HCT116 (cell line): ENCODE data around the gene FARP1. TPM values are rescaled to one million over a fixed set of nuclear protein-coding genes. Genes with fewer than 3 reads are reported as not detected.

Experiments
- ATAC-seq: fragments of 200-7000 bp; cut with Tn5 transposase; 2 replicates; pipeline ENCODE4 v1.9.1; 2020; ENCODE audit warnings: mild to moderate bottlenecking, moderate library complexity
- BruUV-seq: library from RNA; stranded (reverse); fragments of 400-500 nt; replicated peaks from 2 replicates; lab custom pipeline; 2021; lab: Mats Ljungman, UMichigan
- CTCF ChIA-PET: fragments of 300-600 bp; sonication (Branson Sonifier 250); formaldehyde crosslinking; loops from one replicate; lab custom pipeline; 2021; ENCODE audit warnings: antibody characterized with exemption; lab: Charles Lee
- POLR2A ChIA-PET: fragments of 300-600, 350-600 bp; sonication (Branson Sonifier 250); formaldehyde crosslinking; loops from one replicate; lab custom pipeline; 2021; ENCODE audit warnings: antibody characterized with exemption; lab: Charles Lee
- RAD21 ChIA-PET, 2 experiments: fragments of 300-600 bp; sonication (Branson Sonifier 250); formaldehyde crosslinking; loops; one replicate each; lab custom pipeline; 2023; ENCODE audit warnings: low total read pairs in 2 of 2; ENCODE audit not compliant: uncharacterized antibody in 2 of 2, unreplicated experiment in 2 of 2, low non-redundant PET in 1 of 2; lab: Charles Lee
- DNase-seq: peaks from one replicate; pipeline ENCODE4 v3.0.0-alpha.2; 2010; ENCODE audit warnings: low read depth, low spot score
- H2AFZ ChIP-seq: fragments of 200-600 bp; shearing (Covaris generic), sonication (generic); 2 replicates; pipeline ENCODE4 v1.6.1; 2017; ENCODE audit warnings: low read depth, mixed run types, mixed read lengths, antibody characterized with exemption, low read length; ENCODE audit not compliant: poor library complexity, severe bottlenecking
- H3K27ac ChIP-seq: 2 replicates; pipeline ENCODE4 v1.5.1; 2012; ENCODE audit warnings: low read depth, low read length
- H3K27me3 ChIP-seq: fragments of 200-600 bp; sonication (generic); 2 replicates; pipeline ENCODE4 v1.6.1; 2016; ENCODE audit warnings: mixed run types, low read length, mixed read lengths; ENCODE audit not compliant: insufficient read depth
- H3K36me3 ChIP-seq, 2 experiments: fragments of 200-500 bp in 1 of 2; fragments of 200-600 bp in 1 of 2; sonication (Bioruptor generic) in 1 of 2; sonication (generic) in 1 of 2; 2 replicates each; pipeline versions ENCODE4 v1.5.1 to v1.6.1; 2014 to 2016; ENCODE audit warnings: low read length in 2 of 2, inconsistent platforms in 1 of 2, mixed read lengths in 1 of 2, mixed run types in 1 of 2; ENCODE audit not compliant: insufficient read depth in 2 of 2, control insufficient read depth in 1 of 2
- H3K4me1 ChIP-seq, 2 experiments: fragments of 200-600 bp in 1 of 2; sonication (generic) in 1 of 2; 2 replicates each; pipeline versions ENCODE4 v1.5.1 to v1.6.1; 2012 to 2017; ENCODE audit warnings: low read length in 2 of 2, inconsistent platforms in 1 of 2, mild to moderate bottlenecking in 1 of 2, mixed read lengths in 1 of 2, mixed run types in 1 of 2, moderate library complexity in 1 of 2; ENCODE audit not compliant: insufficient read depth in 2 of 2, control insufficient read depth in 1 of 2
- H3K4me2 ChIP-seq: fragments of 200-600 bp; sonication (generic); 2 replicates; pipeline ENCODE4 v1.6.1; 2017; ENCODE audit warnings: mixed run types, low read length, mixed read lengths
- H3K4me3 ChIP-seq, 2 experiments: fragments of 200-600 bp in 1 of 2; sonication (generic) in 1 of 2; replicated peaks in 1 of 2; 2 replicates each; pipeline ENCODE4 v1.5.1; 2011 to 2016; ENCODE audit warnings: low read length in 2 of 2, control low read depth in 1 of 2, low read depth in 1 of 2, mild to moderate bottlenecking in 1 of 2, mixed read lengths in 1 of 2, mixed run types in 1 of 2
- H3K79me2 ChIP-seq: fragments of 200-600 bp; sonication (generic); 2 replicates; pipeline ENCODE4 v1.6.1; 2017; ENCODE audit warnings: mild to moderate bottlenecking, mixed run types, low read length, moderate library complexity, mixed read lengths; ENCODE audit not compliant: insufficient read depth
- H3K9ac ChIP-seq: fragments of 200-600 bp; sonication (generic); 2 replicates; pipeline ENCODE4 v1.6.1; 2016; ENCODE audit warnings: low read length, mixed read lengths
- H3K9me2 ChIP-seq: fragments of 200-600 bp; sonication (generic), shearing (Covaris generic); 2 replicates; pipeline ENCODE4 v1.6.1; 2017; ENCODE audit warnings: mixed run types, mild to moderate bottlenecking, moderate library complexity; ENCODE audit not compliant: insufficient read depth
- H3K9me3 ChIP-seq, 2 experiments: fragments of 200-500 bp in 1 of 2; fragments of 200-600 bp in 1 of 2; sonication (Bioruptor generic) in 1 of 2; sonication (generic) in 1 of 2; 2 replicates each; pipeline ENCODE4 v1.6.1; 2014 to 2017; ENCODE audit warnings: low read length in 2 of 2, mixed read lengths in 2 of 2, inconsistent platforms in 1 of 2, low read depth in 1 of 2, mild to moderate bottlenecking in 1 of 2, mixed run types in 1 of 2, moderate library complexity in 1 of 2; ENCODE audit not compliant: control insufficient read depth in 1 of 2, insufficient read depth in 1 of 2
- H4K20me1 ChIP-seq: fragments of 200-600 bp; sonication (generic), shearing (Covaris generic); 2 replicates; pipeline ENCODE4 v1.6.1; 2017; ENCODE audit warnings: mixed run types, mild to moderate bottlenecking, moderate library complexity; ENCODE audit not compliant: insufficient read depth
- ATF3 ChIP-seq: IDR thresholded peaks from 2 replicates; pipeline ENCODE4 v1.6.1; 2012
- CEBPB ChIP-seq: IDR thresholded peaks from 2 replicates; pipeline ENCODE4 v1.6.1; 2012; ENCODE audit warnings: low read depth
- CTCF ChIP-seq, 3 experiments: fragments of 200-600 bp in 1 of 3; sonication (generic) in 1 of 3; IDR thresholded peaks in 2 of 3; conservative IDR thresholded peaks in 1 of 3; 2 replicates each; pipeline ENCODE4 v1.5.1; 2012 to 2017; ENCODE audit warnings: low read depth in 2 of 3, low read length in 2 of 3, antibody characterized with exemption in 1 of 3, borderline replicate concordance in 1 of 3, control low read depth in 1 of 3, mild to moderate bottlenecking in 1 of 3, mixed read lengths in 1 of 3, mixed run types in 1 of 3, moderate library complexity in 1 of 3; ENCODE audit not compliant: insufficient read depth in 1 of 3
- EGR1 ChIP-seq: IDR thresholded peaks from 2 replicates; pipeline ENCODE4 v1.6.1; 2012; ENCODE audit warnings: low read depth
- ELF1 ChIP-seq: IDR thresholded peaks from 2 replicates; pipeline ENCODE4 v1.6.1; 2012; ENCODE audit warnings: low read depth, borderline replicate concordance
- EZH2 ChIP-seq: fragments of 200-600 bp; sonication (generic); IDR thresholded peaks from 2 replicates; pipeline ENCODE4 v1.6.1; 2017; ENCODE audit warnings: antibody characterized with exemption, mixed run types
- EZH2phosphoT487 ChIP-seq: fragments of 200-600 bp; IDR thresholded peaks from 2 replicates; pipeline ENCODE4 v1.6.1; 2018; ENCODE audit warnings: antibody characterized with exemption, borderline replicate concordance
- FOSL1 ChIP-seq: IDR thresholded peaks from 2 replicates; pipeline ENCODE4 v1.6.1; 2012; ENCODE audit warnings: low read depth
- JUND ChIP-seq: IDR thresholded peaks from 2 replicates; pipeline ENCODE4 v1.6.1; 2012
- MAX ChIP-seq: IDR thresholded peaks from 2 replicates; pipeline ENCODE4 v1.6.1; 2012
- POLR2A ChIP-seq: IDR thresholded peaks from 2 replicates; pipeline ENCODE4 v1.7.0; 2011; ENCODE audit warnings: borderline replicate concordance; ENCODE audit not compliant: insufficient read depth, insufficient read length; ENCODE audit errors: extremely low read depth
- RAD21 ChIP-seq: IDR thresholded peaks from 2 replicates; pipeline ENCODE4 v1.6.1; 2012; ENCODE audit warnings: low read depth, mild to moderate bottlenecking
- SP1 ChIP-seq: IDR thresholded peaks from 2 replicates; pipeline ENCODE4 v1.6.1; 2012; ENCODE audit warnings: low read depth
- SRF ChIP-seq: IDR thresholded peaks from 2 replicates; pipeline ENCODE4 v1.6.1; 2012; ENCODE audit warnings: low read depth
- TCF7L2 ChIP-seq: IDR thresholded peaks from 2 replicates; pipeline ENCODE4 v1.7.0; 2011; ENCODE audit warnings: borderline replicate concordance, inconsistent platforms; ENCODE audit not compliant: insufficient read depth, insufficient read length; ENCODE audit errors: extremely low read depth
- YY1 ChIP-seq: IDR thresholded peaks from 2 replicates; pipeline ENCODE4 v1.6.1; 2011; ENCODE audit warnings: low read length, low read depth, moderate library complexity, mild to moderate bottlenecking; ENCODE audit not compliant: insufficient replicate concordance; ENCODE audit errors: extremely low read depth
- ZBTB33 ChIP-seq: IDR thresholded peaks from 2 replicates; pipeline ENCODE4 v1.6.1; 2011; ENCODE audit warnings: mild to moderate bottlenecking, low read length, moderate library complexity; ENCODE audit not compliant: insufficient replicate concordance; ENCODE audit errors: extremely low read depth
- ZFX ChIP-seq: fragments of 450-650 bp; IDR thresholded peaks from 2 replicates; pipeline ENCODE4 v1.6.1; 2017
- ZNF274 ChIP-seq: fragments of 200-500 bp; sonication (Bioruptor generic); IDR thresholded peaks from 2 replicates; pipeline ENCODE4 v1.6.1; 2014; ENCODE audit warnings: mild to moderate bottlenecking, low read depth, low read length, inconsistent platforms
- intact Hi-C: fragments of 100-400 bp; cut with micrococcal nuclease; formaldehyde crosslinking; loops from 2 replicates; pipeline ENCODE4 v1.10.0; 2022
- total RNA-seq: library from RNA; stranded (reverse); gene quantifications from one replicate; pipeline ENCODE4 v1.2.1, GENCODE V29; 2021; ENCODE audit not compliant: unreplicated experiment
- TF ChIP-seq, protein P1 (sequence below): IDR thresholded peaks from 2 replicates; pipeline ENCODE4 v1.6.1; 2012; ENCODE audit warnings: low read depth

The FARP1 gene
- total RNA-seq, 1 experiment from 2014 or later = 30.5 TPM

- ChIA-PET RAD21 (no interaction called here), POLR2A (no interaction called here), CTCF (no interaction called here)
- Histone ChIP-seq H3K9ac (no peak overlapping the region), H3K4me3 (no peak overlapping the region), H3K36me3 (no peaks in the 10 kb centered on the region), H3K27ac (no peak overlapping the region), H3K4me2 (no peak overlapping the region), H4K20me1 (no peaks in the 10 kb centered on the region), H3K79me2 (no peaks in the 10 kb centered on the region), H3K9me3 (no peaks in the 10 kb centered on the region), H3K9me2 (no peaks in the 10 kb centered on the region), H3K27me3 (no peaks in the 10 kb centered on the region), H3K4me1 (no peaks in the 10 kb centered on the region), H2AFZ (no peak overlapping the region)
- ATAC-seq = no peak
- intact Hi-C loops = no loop called here
- DNase-seq = no peak
- TF ChIP-seq, protein P1, sequence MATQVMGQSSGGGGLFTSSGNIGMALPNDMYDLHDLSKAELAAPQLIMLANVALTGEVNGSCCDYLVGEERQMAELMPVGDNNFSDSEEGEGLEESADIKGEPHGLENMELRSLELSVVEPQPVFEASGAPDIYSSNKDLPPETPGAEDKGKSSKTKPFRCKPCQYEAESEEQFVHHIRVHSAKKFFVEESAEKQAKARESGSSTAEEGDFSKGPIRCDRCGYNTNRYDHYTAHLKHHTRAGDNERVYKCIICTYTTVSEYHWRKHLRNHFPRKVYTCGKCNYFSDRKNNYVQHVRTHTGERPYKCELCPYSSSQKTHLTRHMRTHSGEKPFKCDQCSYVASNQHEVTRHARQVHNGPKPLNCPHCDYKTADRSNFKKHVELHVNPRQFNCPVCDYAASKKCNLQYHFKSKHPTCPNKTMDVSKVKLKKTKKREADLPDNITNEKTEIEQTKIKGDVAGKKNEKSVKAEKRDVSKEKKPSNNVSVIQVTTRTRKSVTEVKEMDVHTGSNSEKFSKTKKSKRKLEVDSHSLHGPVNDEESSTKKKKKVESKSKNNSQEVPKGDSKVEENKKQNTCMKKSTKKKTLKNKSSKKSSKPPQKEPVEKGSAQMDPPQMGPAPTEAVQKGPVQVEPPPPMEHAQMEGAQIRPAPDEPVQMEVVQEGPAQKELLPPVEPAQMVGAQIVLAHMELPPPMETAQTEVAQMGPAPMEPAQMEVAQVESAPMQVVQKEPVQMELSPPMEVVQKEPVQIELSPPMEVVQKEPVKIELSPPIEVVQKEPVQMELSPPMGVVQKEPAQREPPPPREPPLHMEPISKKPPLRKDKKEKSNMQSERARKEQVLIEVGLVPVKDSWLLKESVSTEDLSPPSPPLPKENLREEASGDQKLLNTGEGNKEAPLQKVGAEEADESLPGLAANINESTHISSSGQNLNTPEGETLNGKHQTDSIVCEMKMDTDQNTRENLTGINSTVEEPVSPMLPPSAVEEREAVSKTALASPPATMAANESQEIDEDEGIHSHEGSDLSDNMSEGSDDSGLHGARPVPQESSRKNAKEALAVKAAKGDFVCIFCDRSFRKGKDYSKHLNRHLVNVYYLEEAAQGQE = no peak
- TF ChIP-seq TCF7L2 = no peak
- TF ChIP-seq CTCF (IDR thresholded peaks at IDR 0.05 in 2 of 3, conservative IDR thresholded peaks at IDR 0.05 in 1 of 3; ENCODE audit: borderline replicate concordance in 1 of 3, insufficient read depth in 1 of 3, low read depth in 2 of 3, low read length in 2 of 3) = no peak
- no peak for TF ChIP-seq SP1
- TF ChIP-seq RAD21 = no peak
- TF ChIP-seq CEBPB = no peak
- no peak for TF ChIP-seq MAX
- TF ChIP-seq EZH2 = no peak
- no peak for TF ChIP-seq ZFX
- TF ChIP-seq EGR1 = no peak
- TF ChIP-seq ZNF274 = no peak
- TF ChIP-seq YY1 = no peak
- TF ChIP-seq POLR2A = no peak
- no peak for TF ChIP-seq FOSL1
- TF ChIP-seq ATF3 = no peak
- TF ChIP-seq EZH2phosphoT487 = no peak
- no peak for TF ChIP-seq JUND
- no peak for TF ChIP-seq ZBTB33
- no peak for TF ChIP-seq SRF
- TF ChIP-seq ELF1 = no peak
- TF ChIP-seq, all 23 proteins: peak for 0
- BruUV-seq = no TSS peak
Measured at GRCh38 chr13:98410612-98411011, 267.7 kb downstream of the FARP1 start.
